ENCODE results near the gene NAT16. TPM values are rescaled to one million over a fixed set of nuclear protein-coding genes. Genes with fewer than 3 reads are reported as not detected.

The NAT16 gene
- total and polyA plus RNA-seq, 2 of the 13 experiments (the other 11 are each of a cell fraction or from before 2014, with no cell fraction given): 0.04 TPM; not detected in 1

DNA sequence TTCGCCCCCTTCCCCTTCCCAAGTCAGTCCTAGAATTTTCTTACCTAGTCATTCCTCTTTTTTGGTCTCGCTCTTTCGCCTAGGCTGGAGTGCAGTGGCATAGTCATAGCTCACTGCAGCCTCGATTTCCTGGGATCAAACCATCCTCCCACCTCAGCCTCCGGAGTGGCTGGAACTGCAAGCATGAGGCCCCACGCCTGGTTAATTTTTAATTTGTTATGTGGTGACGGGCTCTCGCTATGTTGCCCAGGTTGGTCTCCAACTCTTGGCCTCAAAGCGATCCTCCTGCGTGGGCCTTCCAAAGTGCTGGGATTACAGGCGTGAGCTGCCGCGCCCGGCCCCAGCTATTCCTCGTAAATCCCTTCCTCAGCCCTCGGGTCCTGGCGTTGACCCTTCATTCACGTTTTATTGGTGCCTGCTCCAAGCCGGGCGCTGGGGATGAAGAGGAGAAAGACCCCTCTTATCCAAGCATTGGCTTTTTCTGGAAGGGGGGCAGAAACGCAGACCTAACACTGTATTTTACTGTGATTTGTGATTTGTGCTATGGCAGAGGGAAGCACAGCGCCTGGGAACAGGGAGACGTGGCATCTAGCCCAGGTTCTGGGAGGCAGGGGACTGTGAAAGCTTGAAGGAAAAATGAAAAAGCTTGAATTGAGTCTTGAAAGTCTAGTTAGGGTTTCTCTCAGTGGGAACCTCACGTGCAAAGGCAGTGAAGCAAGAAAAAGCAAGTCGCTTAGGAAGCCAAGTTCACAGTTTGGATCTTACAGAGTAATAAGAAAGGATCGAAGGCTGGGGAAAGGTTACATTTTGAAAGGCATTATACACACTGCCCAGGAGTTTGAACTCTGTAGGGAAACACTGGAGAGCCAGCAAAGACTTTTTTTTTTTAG, 38.4 kb upstream of the NAT16 start (continued):
- TF ChIP-seq, protein P1, sequence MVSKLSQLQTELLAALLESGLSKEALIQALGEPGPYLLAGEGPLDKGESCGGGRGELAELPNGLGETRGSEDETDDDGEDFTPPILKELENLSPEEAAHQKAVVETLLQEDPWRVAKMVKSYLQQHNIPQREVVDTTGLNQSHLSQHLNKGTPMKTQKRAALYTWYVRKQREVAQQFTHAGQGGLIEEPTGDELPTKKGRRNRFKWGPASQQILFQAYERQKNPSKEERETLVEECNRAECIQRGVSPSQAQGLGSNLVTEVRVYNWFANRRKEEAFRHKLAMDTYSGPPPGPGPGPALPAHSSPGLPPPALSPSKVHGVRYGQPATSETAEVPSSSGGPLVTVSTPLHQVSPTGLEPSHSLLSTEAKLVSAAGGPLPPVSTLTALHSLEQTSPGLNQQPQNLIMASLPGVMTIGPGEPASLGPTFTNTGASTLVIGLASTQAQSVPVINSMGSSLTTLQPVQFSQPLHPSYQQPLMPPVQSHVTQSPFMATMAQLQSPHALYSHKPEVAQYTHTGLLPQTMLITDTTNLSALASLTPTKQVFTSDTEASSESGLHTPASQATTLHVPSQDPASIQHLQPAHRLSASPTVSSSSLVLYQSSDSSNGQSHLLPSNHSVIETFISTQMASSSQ (IDR thresholded peaks at IDR 0.05; ENCODE audit: low read depth): peak; percentile 95
- TF ChIP-seq, protein P1 (CRISPR knock-in tag; IDR thresholded peaks at IDR 0.05; ENCODE audit: borderline replicate concordance): peak; percentile 98
- TF ChIP-seq ZBTB20 (CRISPR knock-in tag; IDR thresholded peaks at IDR 0.05; ENCODE audit: borderline replicate concordance, low read depth): 0 out of 2 replicates have a peak, but pooled peaks have one; percentile 71
- TF ChIP-seq SRSF4 (IDR thresholded peaks at IDR 0.05; ENCODE audit: low read depth, low read length, poor library complexity, severe bottlenecking): no peak
- TF ChIP-seq ZNF251 (CRISPR knock-in tag; IDR thresholded peaks at IDR 0.05): no peak
- no peak for TF ChIP-seq ZNF274 (CRISPR knock-in tag; IDR thresholded peaks at IDR 0.05)
- TF ChIP-seq, protein P2, sequence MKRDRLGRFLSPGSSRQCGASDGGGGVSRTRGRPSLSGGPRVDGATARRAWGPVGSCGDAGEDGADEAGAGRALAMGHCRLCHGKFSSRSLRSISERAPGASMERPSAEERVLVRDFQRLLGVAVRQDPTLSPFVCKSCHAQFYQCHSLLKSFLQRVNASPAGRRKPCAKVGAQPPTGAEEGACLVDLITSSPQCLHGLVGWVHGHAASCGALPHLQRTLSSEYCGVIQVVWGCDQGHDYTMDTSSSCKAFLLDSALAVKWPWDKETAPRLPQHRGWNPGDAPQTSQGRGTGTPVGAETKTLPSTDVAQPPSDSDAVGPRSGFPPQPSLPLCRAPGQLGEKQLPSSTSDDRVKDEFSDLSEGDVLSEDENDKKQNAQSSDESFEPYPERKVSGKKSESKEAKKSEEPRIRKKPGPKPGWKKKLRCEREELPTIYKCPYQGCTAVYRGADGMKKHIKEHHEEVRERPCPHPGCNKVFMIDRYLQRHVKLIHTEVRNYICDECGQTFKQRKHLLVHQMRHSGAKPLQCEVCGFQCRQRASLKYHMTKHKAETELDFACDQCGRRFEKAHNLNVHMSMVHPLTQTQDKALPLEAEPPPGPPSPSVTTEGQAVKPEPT (CRISPR knock-in tag; IDR thresholded peaks at IDR 0.05; ENCODE audit: low read depth): 0 out of 2 replicates have a peak, but pooled peaks have one; percentile 15
- TF ChIP-seq, protein P3, sequence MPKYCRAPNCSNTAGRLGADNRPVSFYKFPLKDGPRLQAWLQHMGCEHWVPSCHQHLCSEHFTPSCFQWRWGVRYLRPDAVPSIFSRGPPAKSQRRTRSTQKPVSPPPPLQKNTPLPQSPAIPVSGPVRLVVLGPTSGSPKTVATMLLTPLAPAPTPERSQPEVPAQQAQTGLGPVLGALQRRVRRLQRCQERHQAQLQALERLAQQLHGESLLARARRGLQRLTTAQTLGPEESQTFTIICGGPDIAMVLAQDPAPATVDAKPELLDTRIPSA (CRISPR knock-in tag; IDR thresholded peaks at IDR 0.05; ENCODE audit: borderline replicate concordance): no peak
- TF ChIP-seq NFIC (IDR thresholded peaks at IDR 0.05; ENCODE audit: low read length): no peak
- TF ChIP-seq, protein P4, sequence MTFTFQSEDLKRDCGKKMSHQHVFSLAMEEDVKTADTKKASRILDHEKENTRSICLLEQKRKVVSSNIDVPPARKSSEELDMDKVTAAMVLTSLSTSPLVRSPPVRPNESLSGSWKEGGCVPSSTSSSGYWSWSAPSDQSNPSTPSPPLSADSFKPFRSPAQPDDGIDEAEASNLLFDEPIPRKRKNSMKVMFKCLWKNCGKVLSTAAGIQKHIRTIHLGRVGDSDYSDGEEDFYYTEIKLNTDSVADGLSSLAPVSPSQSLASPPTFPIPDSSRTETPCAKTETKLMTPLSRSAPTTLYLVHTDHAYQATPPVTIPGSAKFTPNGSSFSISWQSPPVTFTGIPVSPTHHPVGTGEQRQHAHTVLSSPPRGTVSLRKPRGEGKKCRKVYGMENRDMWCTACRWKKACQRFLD (CRISPR knock-in tag; IDR thresholded peaks at IDR 0.05; ENCODE audit: borderline replicate concordance): no peak
- TF ChIP-seq, protein P5, sequence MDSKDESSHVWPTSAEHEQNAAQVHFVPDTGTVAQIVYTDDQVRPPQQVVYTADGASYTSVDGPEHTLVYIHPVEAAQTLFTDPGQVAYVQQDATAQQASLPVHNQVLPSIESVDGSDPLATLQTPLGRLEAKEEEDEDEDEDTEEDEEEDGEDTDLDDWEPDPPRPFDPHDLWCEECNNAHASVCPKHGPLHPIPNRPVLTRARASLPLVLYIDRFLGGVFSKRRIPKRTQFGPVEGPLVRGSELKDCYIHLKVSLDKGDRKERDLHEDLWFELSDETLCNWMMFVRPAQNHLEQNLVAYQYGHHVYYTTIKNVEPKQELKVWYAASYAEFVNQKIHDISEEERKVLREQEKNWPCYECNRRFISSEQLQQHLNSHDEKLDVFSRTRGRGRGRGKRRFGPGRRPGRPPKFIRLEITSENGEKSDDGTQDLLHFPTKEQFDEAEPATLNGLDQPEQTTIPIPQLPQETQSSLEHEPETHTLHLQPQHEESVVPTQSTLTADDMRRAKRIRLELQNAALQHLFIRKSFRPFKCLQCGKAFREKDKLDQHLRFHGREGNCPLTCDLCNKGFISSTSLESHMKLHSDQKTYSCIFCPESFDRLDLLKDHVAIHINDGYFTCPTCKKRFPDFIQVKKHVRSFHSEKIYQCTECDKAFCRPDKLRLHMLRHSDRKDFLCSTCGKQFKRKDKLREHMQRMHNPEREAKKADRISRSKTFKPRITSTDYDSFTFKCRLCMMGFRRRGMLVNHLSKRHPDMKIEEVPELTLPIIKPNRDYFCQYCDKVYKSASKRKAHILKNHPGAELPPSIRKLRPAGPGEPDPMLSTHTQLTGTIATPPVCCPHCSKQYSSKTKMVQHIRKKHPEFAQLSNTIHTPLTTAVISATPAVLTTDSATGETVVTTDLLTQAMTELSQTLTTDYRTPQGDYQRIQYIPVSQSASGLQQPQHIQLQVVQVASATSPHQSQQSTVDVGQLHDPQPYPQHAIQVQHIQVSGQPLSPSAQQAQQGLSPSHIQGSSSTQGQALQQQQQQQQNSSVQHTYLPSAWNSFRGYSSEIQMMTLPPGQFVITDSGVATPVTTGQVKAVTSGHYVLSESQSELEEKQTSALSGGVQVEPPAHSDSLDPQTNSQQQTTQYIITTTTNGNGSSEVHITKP (CRISPR knock-in tag; IDR thresholded peaks at IDR 0.05; ENCODE audit: low read depth): 0 out of 2 replicates have a peak, but pooled peaks have one; percentile 51
- TF ChIP-seq KDM5A (IDR thresholded peaks at IDR 0.05; ENCODE audit: borderline replicate concordance, low read length): peak; percentile 77; the same call in 1 of the 2 replicates
- TF ChIP-seq CREB1 (IDR thresholded peaks at IDR 0.05): no peak
- no peak for TF ChIP-seq CREB1 (CRISPR knock-in tag; IDR thresholded peaks at IDR 0.05)
